ENCODE results near the gene PAXX. TPM values are rescaled to one million over a fixed set of nuclear protein-coding genes. Genes with fewer than 3 reads are reported as not detected.

Gene PAXX
- polyA plus RNA-seq, 3 donors = 23.7 to 40.2 (median 39.3) TPM

- no peak for DNase-seq (ENCODE audit: extremely low read depth in 1 of 11, low read depth in 9 of 11, low spot score in 4 of 11)
These were observed 16.6 kb upstream of the PAXX start for GRCh38 chr9:136975644-136976043.

GRCh38 chr9:136977223-136977622 lies 15.0 kb upstream of the PAXX start, which contains the start of gene PTGDS:
TSS of gene PTGDS (plus strand) at chr9:136977504. CDS start at chr9:136977579, 75 bp downstream.
- DNase-seq (ENCODE audit: extremely low read depth in 1 of 11, low read depth in 9 of 11, low spot score in 4 of 11) = no peak

- no peak for DNase-seq (ENCODE audit: extremely low read depth in 1 of 11, low read depth in 9 of 11, low spot score in 4 of 11)
These were observed 14.6 kb upstream of the PAXX start for GRCh38 chr9:136977649-136978072.

- DNase-seq (ENCODE audit: extremely low read depth in 1 of 11, low read depth in 9 of 11, low spot score in 4 of 11) = peak in 3 of 11 donors; percentile 44 to 54 (median 49)
These were observed 14.0 kb upstream of the PAXX start for GRCh38 chr9:136978073-136978864.

- DNase-seq (ENCODE audit: extremely low read depth in 1 of 11, low read depth in 9 of 11, low spot score in 4 of 11) = no peak
These were observed 13.2 kb upstream of the PAXX start for GRCh38 chr9:136978865-136979544.

GRCh38 chr9:136979769-136980587 lies 12.2 kb upstream of the PAXX start:
- DNase-seq (ENCODE audit: extremely low read depth in 1 of 11, low read depth in 9 of 11, low spot score in 4 of 11) = no peak

- no peak for DNase-seq (ENCODE audit: extremely low read depth in 1 of 11, low read depth in 9 of 11, low spot score in 4 of 11)
These were observed 11.3 kb upstream of the PAXX start for GRCh38 chr9:136980669-136981478.

- DNase-seq (ENCODE audit: extremely low read depth in 1 of 11, low read depth in 9 of 11, low spot score in 4 of 11) = no peak
These were observed 10.5 kb upstream of the PAXX start for GRCh38 chr9:136981588-136982231.

GRCh38 chr9:136982232-136983051 lies 9.8 kb upstream of the PAXX start, which contains the start of gene LCNL1:
TSS of gene LCNL1 (plus strand) at chr9:136982993. CDS start at chr9:136983587, 594 bp downstream.
- DNase-seq (ENCODE audit: extremely low read depth in 1 of 11, low read depth in 9 of 11, low spot score in 4 of 11) = no peak

GRCh38 chr9:136983167-136983566 lies 9.1 kb upstream of the PAXX start:
- no peak for DNase-seq (ENCODE audit: extremely low read depth in 1 of 11, low read depth in 9 of 11, low spot score in 4 of 11)

GRCh38 chr9:136983656-136984314 lies 8.4 kb upstream of the PAXX start:
- no peak for DNase-seq (ENCODE audit: extremely low read depth in 1 of 11, low read depth in 9 of 11, low spot score in 4 of 11)

- no peak for DNase-seq (ENCODE audit: extremely low read depth in 1 of 11, low read depth in 9 of 11, low spot score in 4 of 11)
These were observed 7.7 kb upstream of the PAXX start for GRCh38 chr9:136984464-136985026.

- no peak for DNase-seq (ENCODE audit: extremely low read depth in 1 of 11, low read depth in 9 of 11, low spot score in 4 of 11)
These were observed 7.1 kb upstream of the PAXX start for GRCh38 chr9:136985027-136985602.

GRCh38 chr9:136985853-136986252 lies 6.4 kb upstream of the PAXX start:
- no peak for DNase-seq (ENCODE audit: extremely low read depth in 1 of 11, low read depth in 9 of 11, low spot score in 4 of 11)

- no peak for DNase-seq (ENCODE audit: extremely low read depth in 1 of 11, low read depth in 9 of 11, low spot score in 4 of 11)
These were observed 3.4 kb upstream of the PAXX start for GRCh38 chr9:136988872-136989271.

- DNase-seq (ENCODE audit: extremely low read depth in 1 of 11, low read depth in 9 of 11, low spot score in 4 of 11) = no peak
These were observed 1.8 kb upstream of the PAXX start for GRCh38 chr9:136990242-136990911.

Data from renal cortex interstitium (tissue), 11 donors.